MM.1S (cell line): ENCODE measurements around the gene EML5.

ENCODE experiments used
- EZH2 ChIP-seq: fragments of 300-600 bp; sonication (generic); optimal IDR thresholded peaks from 2 replicates; pipeline ENCODE3; 2017; ENCODE audit warnings: low read depth, mild to moderate bottlenecking, antibody characterized with exemption, low read length, mixed read lengths
- EZH2phosphoT487 ChIP-seq: fragments of 300-600 bp; sonication (generic); IDR thresholded peaks from 2 replicates; pipeline ENCODE4 v1.6.1; 2018; ENCODE audit warnings: antibody characterized with exemption, low read length
- TF ChIP-seq, protein P1 (sequence below): fragments of 300-600 bp; sonication (generic); IDR thresholded peaks from 2 replicates; pipeline ENCODE4 v1.5.1; 2016; ENCODE audit warnings: antibody characterized with exemption, low read length, mixed read lengths

DNA sequence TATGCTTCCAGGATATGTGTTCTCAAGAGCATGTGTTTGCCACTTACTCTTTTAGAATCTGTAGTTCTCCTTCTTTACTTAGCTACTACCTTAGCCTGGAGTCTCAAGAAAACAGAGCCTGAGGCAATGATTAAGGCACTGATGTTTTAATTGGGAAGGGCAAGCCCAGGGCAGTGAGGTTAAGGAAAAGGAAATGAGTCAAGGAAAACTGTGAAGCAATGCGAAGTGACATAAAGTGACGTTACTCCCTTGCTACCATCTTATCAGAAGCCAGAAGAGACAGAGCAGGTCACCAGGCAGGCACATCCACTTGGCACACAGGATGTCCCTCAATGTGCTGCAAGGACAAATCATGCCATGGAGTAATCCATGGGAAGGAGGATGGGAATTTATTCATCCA is 11.3 kb upstream of the EML5 start:
- TF ChIP-seq, protein P1, sequence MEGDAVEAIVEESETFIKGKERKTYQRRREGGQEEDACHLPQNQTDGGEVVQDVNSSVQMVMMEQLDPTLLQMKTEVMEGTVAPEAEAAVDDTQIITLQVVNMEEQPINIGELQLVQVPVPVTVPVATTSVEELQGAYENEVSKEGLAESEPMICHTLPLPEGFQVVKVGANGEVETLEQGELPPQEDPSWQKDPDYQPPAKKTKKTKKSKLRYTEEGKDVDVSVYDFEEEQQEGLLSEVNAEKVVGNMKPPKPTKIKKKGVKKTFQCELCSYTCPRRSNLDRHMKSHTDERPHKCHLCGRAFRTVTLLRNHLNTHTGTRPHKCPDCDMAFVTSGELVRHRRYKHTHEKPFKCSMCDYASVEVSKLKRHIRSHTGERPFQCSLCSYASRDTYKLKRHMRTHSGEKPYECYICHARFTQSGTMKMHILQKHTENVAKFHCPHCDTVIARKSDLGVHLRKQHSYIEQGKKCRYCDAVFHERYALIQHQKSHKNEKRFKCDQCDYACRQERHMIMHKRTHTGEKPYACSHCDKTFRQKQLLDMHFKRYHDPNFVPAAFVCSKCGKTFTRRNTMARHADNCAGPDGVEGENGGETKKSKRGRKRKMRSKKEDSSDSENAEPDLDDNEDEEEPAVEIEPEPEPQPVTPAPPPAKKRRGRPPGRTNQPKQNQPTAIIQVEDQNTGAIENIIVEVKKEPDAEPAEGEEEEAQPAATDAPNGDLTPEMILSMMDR = no peak
- TF ChIP-seq EZH2 (no peak), EZH2phosphoT487 (no peak)
